A204.1 (cell line): Measurements from ENCODE around the gene CD52.

Experiments
- FAIRE-seq: peaks from 2 replicates; lab custom pipeline; 2012; peaks lifted over from hg19 to GRCh38; lab: Jason Lieb, UNC

Gene CD52

GRCh38 chr1:26317612-26318337, at the start of gene CD52:
Gene CD52, plus strand, starts transcription at chr1:26317958. Its CDS starts 60 bp downstream, at chr1:26318018.
- FAIRE-seq = no peak

- no peak for FAIRE-seq
Observed at GRCh38 chr1:26268290-26269197, 49.2 kb upstream of the CD52 start.

- no peak for FAIRE-seq
Observed at GRCh38 chr1:26269198-26269550, 48.6 kb upstream of the CD52 start.

- no peak for FAIRE-seq
Observed at GRCh38 chr1:26274801-26275425, 42.8 kb upstream of the CD52 start.

- FAIRE-seq = peak; percentile 48
Observed at GRCh38 chr1:26275580-26276431, 42.0 kb upstream of the CD52 start.

GRCh38 chr1:26276432-26276838, 41.3 kb upstream of the CD52 start:
- FAIRE-seq = no peak

GRCh38 chr1:26277261-26277661, 40.5 kb upstream of the CD52 start:
- FAIRE-seq = no peak

GRCh38 chr1:26277719-26278118, 40.0 kb upstream of the CD52 start:
- no peak for FAIRE-seq

- FAIRE-seq = peak; percentile 81
Observed at GRCh38 chr1:26278303-26278702, 39.5 kb upstream of the CD52 start.

GRCh38 chr1:26278724-26279455, 38.9 kb upstream of the CD52 start:
- no peak for FAIRE-seq

GRCh38 chr1:26279456-26280332, 38.1 kb upstream of the CD52 start, which contains the start of gene SH3BGRL3:
Gene SH3BGRL3, plus strand, starts transcription at chr1:26280086. Its CDS starts 70 bp downstream, at chr1:26280156.
- FAIRE-seq = no peak

- no peak for FAIRE-seq
Observed at GRCh38 chr1:26280333-26281042, 37.3 kb upstream of the CD52 start.

- FAIRE-seq = no peak
Observed at GRCh38 chr1:26281091-26281958, 36.4 kb upstream of the CD52 start.

- no peak for FAIRE-seq
Observed at GRCh38 chr1:26281971-26282370, 35.8 kb upstream of the CD52 start.

- no peak for FAIRE-seq
Observed at GRCh38 chr1:26282401-26282918, 35.3 kb upstream of the CD52 start.

- FAIRE-seq = no peak
Observed at GRCh38 chr1:26283279-26283853, 34.4 kb upstream of the CD52 start.

- no peak for FAIRE-seq
Observed at GRCh38 chr1:26283871-26284596, 33.7 kb upstream of the CD52 start.
